Astrocyte (in vitro differentiated cells and primary cell): ENCODE measurements around the gene P2RY6. TPM values are rescaled to one million over a fixed set of nuclear protein-coding genes. Genes with fewer than 3 reads are reported as not detected.

Experiments used
- DNase-seq: peaks from one replicate; pipeline ENCODE4 v3.0.0-alpha.2; 2010; ENCODE audit warnings: low read depth
- FAIRE-seq: peaks from 2 replicates; lab custom pipeline; 2011; peaks lifted over from hg19 to GRCh38; lab: Jason Lieb, UNC
- H2AFZ ChIP-seq: 2 replicates; pipeline ENCODE4 v1.6.0; 2012; ENCODE audit warnings: low read depth, low read length, inconsistent platforms
- H3K27ac ChIP-seq: 2 replicates; pipeline ENCODE4 v1.5.1; 2011; ENCODE audit warnings: low read depth, low read length, inconsistent platforms
- H3K27me3 ChIP-seq: 2 replicates; pipeline ENCODE4 v1.6.0; 2011; ENCODE audit warnings: low read length, inconsistent platforms; ENCODE audit not compliant: insufficient read depth
- H3K36me3 ChIP-seq: 2 replicates; pipeline ENCODE4 v1.5.1; 2011; ENCODE audit warnings: low read length, inconsistent platforms; ENCODE audit not compliant: insufficient read depth
- H3K4me1 ChIP-seq: 2 replicates; pipeline ENCODE4 v1.5.1; 2011; ENCODE audit warnings: low read length, inconsistent platforms; ENCODE audit not compliant: insufficient read depth
- H3K4me2 ChIP-seq: 2 replicates; pipeline ENCODE4 v1.6.0; 2012; ENCODE audit warnings: low read length, inconsistent platforms
- H3K4me3 ChIP-seq: 2 replicates; pipeline ENCODE4 v1.5.1; 2011; ENCODE audit warnings: low read depth, mild to moderate bottlenecking, low read length, inconsistent platforms; ENCODE audit not compliant: insufficient read depth
- H3K79me2 ChIP-seq: 2 replicates; pipeline ENCODE4 v1.6.0; 2012; ENCODE audit warnings: mild to moderate bottlenecking, low read length, inconsistent platforms; ENCODE audit not compliant: insufficient read depth
- H3K9ac ChIP-seq: 2 replicates; pipeline ENCODE4 v1.6.0; 2012; ENCODE audit warnings: mild to moderate bottlenecking, low read length, inconsistent platforms
- H3K9me3 ChIP-seq: 2 replicates; pipeline ENCODE4 v1.5.1; 2012; ENCODE audit warnings: low read depth, mild to moderate bottlenecking, low read length, inconsistent platforms; ENCODE audit not compliant: insufficient read depth
- H4K20me1 ChIP-seq: 2 replicates; pipeline ENCODE4 v1.6.0; 2012; ENCODE audit warnings: low read length, inconsistent platforms; ENCODE audit not compliant: insufficient read depth
- H3K27ac Mint-ChIP-seq: one replicate; pipeline ENCODE4 v1.8.0; 2021; ENCODE audit warnings: mild to moderate bottlenecking, mixed read lengths; ENCODE audit not compliant: unreplicated experiment
- H3K27me3 Mint-ChIP-seq: one replicate; pipeline ENCODE4 v1.8.0; 2021; ENCODE audit warnings: low read depth, mixed read lengths; ENCODE audit not compliant: unreplicated experiment
- H3K36me3 Mint-ChIP-seq: one replicate; pipeline ENCODE4 v1.8.0; 2021; ENCODE audit warnings: low read depth, mixed read lengths; ENCODE audit not compliant: unreplicated experiment
- H3K4me1 Mint-ChIP-seq: one replicate; pipeline ENCODE4 v1.8.0; 2021; ENCODE audit warnings: low read depth, mixed read lengths; ENCODE audit not compliant: unreplicated experiment
- H3K4me3 Mint-ChIP-seq: one replicate; pipeline ENCODE4 v1.8.0; 2021; ENCODE audit warnings: mild to moderate bottlenecking, moderate library complexity, mixed read lengths; ENCODE audit not compliant: unreplicated experiment
- H3K9me3 Mint-ChIP-seq: one replicate; pipeline ENCODE4 v1.8.0; 2021; ENCODE audit warnings: mild to moderate bottlenecking, mixed read lengths; ENCODE audit not compliant: unreplicated experiment
- CTCF ChIP-seq: IDR thresholded peaks from 2 replicates; pipeline ENCODE4 v1.5.1; 2011; ENCODE audit warnings: low read depth, mild to moderate bottlenecking, inconsistent platforms, low read length, moderate library complexity; ENCODE audit not compliant: insufficient read depth
- EZH2 ChIP-seq: IDR thresholded peaks from 2 replicates; pipeline ENCODE4 v1.6.1; 2012; ENCODE audit warnings: mild to moderate bottlenecking, low read length, inconsistent platforms; ENCODE audit not compliant: insufficient read depth
- total RNA-seq: library from RNA; stranded (reverse); gene quantifications from 2 replicates; pipeline ENCODE4 v1.2.1, GENCODE V29; 2021

P2RY6 gene
- total RNA-seq, 1 donor from 2014 or later: 0.75 TPM

GRCh38 chr11:73274722-73275380 is 2.7 kb downstream of the P2RY6 start:
- Histone ChIP-seq H3K27me3 (no peaks in the 10 kb centered on the region), H3K36me3 (no peaks in the 10 kb centered on the region), H2AFZ (no peak overlapping the region), H3K4me2 (no peak overlapping the region), H3K79me2 (no peaks in the 10 kb centered on the region), H3K4me3 (no peak overlapping the region), H3K4me1 (no peaks in the 10 kb centered on the region), H3K9me3 (no peaks in the 10 kb centered on the region), H3K27ac (no peak overlapping the region), H4K20me1 (no peaks in the 10 kb centered on the region), H3K9ac (no peak overlapping the region)
- Mint-ChIP-seq H3K27ac (no peak overlapping the region), H3K4me1 (peaks cover 2% of the 10 kb centered on the region), H3K36me3 (no peaks in the 10 kb centered on the region), H3K9me3 (no peaks in the 10 kb centered on the region), H3K4me3 (no peak overlapping the region), H3K27me3 (peaks cover 15% of the 10 kb centered on the region)
- no peak for FAIRE-seq
- DNase-seq: no peak
- TF ChIP-seq EZH2 (no peak), CTCF (no peak)

DNA sequence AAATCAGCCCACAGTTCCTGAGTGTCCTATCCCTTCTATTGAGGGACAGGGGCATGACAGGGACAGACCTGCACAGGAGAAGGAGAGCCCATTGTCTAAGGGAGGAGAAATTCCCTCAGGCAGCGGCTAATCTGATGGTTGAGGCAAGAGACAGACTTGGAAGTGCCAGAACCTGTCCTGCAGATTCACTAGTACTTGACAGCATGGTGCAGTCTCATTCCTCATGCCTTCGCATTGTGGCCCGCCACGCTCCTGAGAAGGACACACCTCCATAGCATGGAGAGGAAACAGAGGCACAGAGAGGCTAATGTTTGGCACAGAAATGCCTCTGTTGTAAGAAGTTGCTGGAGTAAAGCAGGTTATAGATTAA is 3.2 kb downstream of the P2RY6 start:
- H3K9me3 ChIP-seq: no peaks in the 10 kb centered on the region
- H3K36me3 Mint-ChIP-seq: no peaks in the 10 kb centered on the region
- H3K27me3 ChIP-seq: no peaks in the 10 kb centered on the region
- no peaks in the 10 kb centered on the region for H3K36me3 ChIP-seq
- no peaks in the 10 kb centered on the region for H3K79me2 ChIP-seq
- no peak overlapping the region for H3K9ac ChIP-seq
- no peak overlapping the region for H3K27ac ChIP-seq
- H3K27me3 Mint-ChIP-seq: peaks cover 15% of the 10 kb centered on the region
- no peak for FAIRE-seq
- no peak overlapping the region for H3K4me3 Mint-ChIP-seq
- no peak overlapping the region for H3K4me3 ChIP-seq
- no peaks in the 10 kb centered on the region for H3K4me1 ChIP-seq
- no peak overlapping the region for H2AFZ ChIP-seq
- H3K9me3 Mint-ChIP-seq: no peaks in the 10 kb centered on the region
- no peak overlapping the region for H3K27ac Mint-ChIP-seq
- no peak for DNase-seq
- no peak for TF ChIP-seq EZH2
- TF ChIP-seq CTCF: no peak
- H3K4me2 ChIP-seq: no peak overlapping the region
- H4K20me1 ChIP-seq: no peaks in the 10 kb centered on the region
- peaks cover under 1% of the 10 kb centered on the region for H3K4me1 Mint-ChIP-seq

DNA sequence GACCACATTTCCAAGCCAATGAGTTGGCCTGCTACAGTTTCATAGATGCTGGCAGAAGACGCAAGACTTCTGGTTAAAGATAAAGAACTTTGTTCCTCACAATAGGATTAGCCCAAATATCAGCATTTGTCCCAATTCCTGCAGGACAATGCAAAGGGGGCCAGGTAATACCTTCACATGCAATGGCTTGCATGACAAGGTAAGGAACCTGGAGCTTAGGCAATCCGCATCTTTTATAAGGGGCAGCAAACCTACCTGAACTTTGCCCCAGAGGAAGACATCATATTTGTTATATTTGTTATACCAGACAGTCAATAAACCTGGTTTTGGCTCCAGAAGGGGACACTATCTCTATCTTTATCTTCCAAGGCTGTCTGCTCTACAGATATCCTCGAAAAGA is 5.3 kb downstream of the P2RY6 start:
- peaks cover 25% of the 10 kb centered on the region for H3K27me3 Mint-ChIP-seq
- H3K4me1 ChIP-seq: no peaks in the 10 kb centered on the region

More for the DNA sequence above, 5.3 kb downstream of the P2RY6 start:
- Histone ChIP-seq H2AFZ (no peak overlapping the region), H3K9ac (no peak overlapping the region), H3K36me3 (no peaks in the 10 kb centered on the region), H4K20me1 (no peaks in the 10 kb centered on the region), H3K27ac (no peak overlapping the region), H3K9me3 (no peaks in the 10 kb centered on the region), H3K27me3 (no peaks in the 10 kb centered on the region), H3K4me2 (no peak overlapping the region), H3K4me3 (no peak overlapping the region), H3K79me2 (no peaks in the 10 kb centered on the region)
- H3K36me3 Mint-ChIP-seq: no peaks in the 10 kb centered on the region
- TF ChIP-seq CTCF: no peak
- TF ChIP-seq EZH2: no peak
- H3K4me1 Mint-ChIP-seq: peaks cover 6% of the 10 kb centered on the region
- no peak overlapping the region for H3K27ac Mint-ChIP-seq
- DNase-seq: no peak
- H3K9me3 Mint-ChIP-seq: no peaks in the 10 kb centered on the region
- FAIRE-seq: no peak
- no peak overlapping the region for H3K4me3 Mint-ChIP-seq
